ENCODE results near the gene NUTM2F. TPM values are rescaled to one million over a fixed set of nuclear protein-coding genes. Genes with fewer than 3 reads are reported as not detected.

The NUTM2F gene
- total RNA-seq, 1 experiment from 2014 or later = not detected

DNA sequence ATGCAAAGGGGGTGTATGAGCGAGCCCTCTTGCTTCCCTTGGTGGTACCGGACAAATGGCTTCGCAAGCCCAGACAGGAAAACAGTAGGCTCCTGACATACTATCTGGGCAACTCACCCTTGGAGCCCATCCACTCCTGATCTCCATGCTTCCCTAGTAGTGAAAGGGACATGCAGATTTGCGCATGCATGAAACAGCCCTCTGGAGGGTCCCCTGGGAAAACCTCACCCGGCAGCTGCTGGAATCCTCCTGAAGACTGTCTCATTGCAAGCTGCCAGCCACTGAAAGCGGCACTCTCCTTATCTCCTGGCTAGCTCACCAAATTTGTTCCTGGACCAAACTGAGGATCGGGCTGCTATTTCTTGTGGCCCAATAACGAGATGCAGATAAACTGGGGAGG lies 59.2 kb downstream of the NUTM2F start:
- no CpG with 5 or more reads among the region's 8 CpGs for WGBS (ENCODE audit: extremely low coverage, insufficient read length, low lambda C conversion rate)
- no peak overlapping the region for H3K14ac ChIP-seq (ENCODE audit: insufficient read depth, low read length)

More for the DNA sequence above, 59.2 kb downstream of the NUTM2F start:
- Histone ChIP-seq H2BK12ac (ENCODE audit: insufficient read length, low read depth, low read length) (no peak overlapping the region), H3K79me1 (ENCODE audit: insufficient read depth, low read depth, low read length, poor library complexity, severe bottlenecking) (peaks cover 3% of the 10 kb centered on the region), H2AFZ (ENCODE audit: low read length) (no peak overlapping the region), H3K56ac (ENCODE audit: insufficient read length, low read depth, low read length) (no peak overlapping the region), H3K27me3 (ENCODE audit: insufficient read depth, low read length) (no peaks in the 10 kb centered on the region), H3K27ac (ENCODE audit: insufficient read length, low read depth, low read length) (no peak overlapping the region), H2BK120ac (ENCODE audit: low read depth, low read length, poor library complexity, severe bottlenecking) (no peak overlapping the region), H3K4me2 (ENCODE audit: insufficient read depth, insufficient read length, low read length) (no peak overlapping the region), H4K91ac (ENCODE audit: insufficient read length, low read depth, low read length) (no peak overlapping the region), H3K18ac (ENCODE audit: insufficient read length, low read depth, low read length) (no peak overlapping the region), H4K5ac (ENCODE audit: insufficient read length, low read depth, low read length) (no peak overlapping the region), H3T11ph (ENCODE audit: low read length) (no peak overlapping the region), H4K8ac (replicated peaks; ENCODE audit: insufficient read length, low read depth, low read length) (no peak overlapping the region), H2BK15ac (ENCODE audit: low read depth, low read length) (no peak overlapping the region), H3K23me2 (ENCODE audit: insufficient read length, low read depth, low read length, poor library complexity, severe bottlenecking) (no peaks in the 10 kb centered on the region), H2BK20ac (ENCODE audit: low read depth, low read length, poor library complexity, severe bottlenecking) (no peak overlapping the region), H4K20me1 (ENCODE audit: control insufficient read depth, insufficient read depth, insufficient read length) (no peaks in the 10 kb centered on the region), H2BK5ac (ENCODE audit: insufficient read length, low read length) (no peak overlapping the region), H3K4ac (ENCODE audit: low read depth, low read length) (no peak overlapping the region), H2AK5ac (ENCODE audit: insufficient read length, low read length) (no peak overlapping the region), H3K79me2 (ENCODE audit: insufficient read depth, low read length) (no peaks in the 10 kb centered on the region; the same call in 1 of the 2 replicates), H3K9me3 (ENCODE audit: control insufficient read depth, low read depth, low read length) (no peaks in the 10 kb centered on the region), H3K9ac (ENCODE audit: extremely low read depth, insufficient read length, low read length) (no peak overlapping the region), H3K23ac (ENCODE audit: insufficient read length, low read depth, low read length) (no peak overlapping the region), H3K4me1 (ENCODE audit: insufficient read depth, low read length) (no peaks in the 10 kb centered on the region)
- TF ChIP-seq, protein P1, sequence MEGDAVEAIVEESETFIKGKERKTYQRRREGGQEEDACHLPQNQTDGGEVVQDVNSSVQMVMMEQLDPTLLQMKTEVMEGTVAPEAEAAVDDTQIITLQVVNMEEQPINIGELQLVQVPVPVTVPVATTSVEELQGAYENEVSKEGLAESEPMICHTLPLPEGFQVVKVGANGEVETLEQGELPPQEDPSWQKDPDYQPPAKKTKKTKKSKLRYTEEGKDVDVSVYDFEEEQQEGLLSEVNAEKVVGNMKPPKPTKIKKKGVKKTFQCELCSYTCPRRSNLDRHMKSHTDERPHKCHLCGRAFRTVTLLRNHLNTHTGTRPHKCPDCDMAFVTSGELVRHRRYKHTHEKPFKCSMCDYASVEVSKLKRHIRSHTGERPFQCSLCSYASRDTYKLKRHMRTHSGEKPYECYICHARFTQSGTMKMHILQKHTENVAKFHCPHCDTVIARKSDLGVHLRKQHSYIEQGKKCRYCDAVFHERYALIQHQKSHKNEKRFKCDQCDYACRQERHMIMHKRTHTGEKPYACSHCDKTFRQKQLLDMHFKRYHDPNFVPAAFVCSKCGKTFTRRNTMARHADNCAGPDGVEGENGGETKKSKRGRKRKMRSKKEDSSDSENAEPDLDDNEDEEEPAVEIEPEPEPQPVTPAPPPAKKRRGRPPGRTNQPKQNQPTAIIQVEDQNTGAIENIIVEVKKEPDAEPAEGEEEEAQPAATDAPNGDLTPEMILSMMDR (conservative IDR thresholded peaks at IDR 0.05) = no peak
- Mint-ChIP-seq H3K4me3 (no peak overlapping the region), H3K36me3 (ENCODE audit: insufficient read depth in 1 of 3, low read depth in 3 of 3) (peaks cover 31 to 45% (median 34%) of the 10 kb centered on the region in 3 experiments), H3K9me3 (peaks cover 32 to 37% of the 10 kb centered on the region in 2 experiments), H3K4me1 (no peaks in the 10 kb centered on the region), H3K27me3 (ENCODE audit: low read depth) (peaks cover 2% of the 10 kb centered on the region; the same call in 1 of the 2 replicates), H3K27ac (no peak overlapping the region)
- DNase-seq = no peak

Other genes starting within 250 kb of the NUTM2F start
- 4.8 and 5.4 TPM in 2 replicates for gene PTPDC1, start 244.2 kb downstream of the NUTM2F start, total RNA-seq (2021)
- gene ZNF169, start 69.3 kb downstream of the NUTM2F start, total RNA-seq (2021) = 4.8 TPM in 2 replicates
- gene PCAT7, start 226.4 kb upstream of the NUTM2F start, total RNA-seq (2021) = 4.0 and 4.2 TPM in 2 replicates